A673 (cell line): ENCODE data around the gene BTBD9. TPM values are rescaled to one million over a fixed set of nuclear protein-coding genes. Genes with fewer than 3 reads are reported as not detected.

ENCODE experiments used
- BruUV-seq: library from RNA; stranded (reverse); fragments of 400-500 nt; replicated peaks from 2 replicates; lab custom pipeline; 2021; lab: Mats Ljungman, UMichigan
- CTCF ChIA-PET: fragments of 300-600 bp; sonication (Branson Sonifier 250); formaldehyde crosslinking; loops from one replicate; lab custom pipeline; 2022; ENCODE audit warnings: antibody characterized with exemption; lab: Charles Lee
- POLR2A ChIA-PET: fragments of 300-600 bp; sonication (Branson Sonifier 250); formaldehyde crosslinking; loops from one replicate; lab custom pipeline; 2022; ENCODE audit warnings: antibody characterized with exemption; ENCODE audit not compliant: low non-redundant PET; lab: Charles Lee
- DNase-seq: peaks from one replicate; pipeline ENCODE4 v3.0.0-alpha.2; 2015; ENCODE audit warnings: low spot score
- H3K27ac ChIP-seq: fragments of 200-600 bp; sonication (generic); 2 replicates; pipeline ENCODE4 v1.5.1; 2016; ENCODE audit warnings: mixed run types, low read depth, mild to moderate bottlenecking, mixed read lengths, antibody characterized with exemption, low read length; ENCODE audit not compliant: poor library complexity, severe bottlenecking
- H3K27me3 ChIP-seq: fragments of 200-600 bp; sonication (generic); replicated peaks from 2 replicates; pipeline ENCODE4 v1.6.1; 2017; ENCODE audit warnings: mixed run types, low read depth, mild to moderate bottlenecking, mixed read lengths, antibody characterized with exemption, low read length; ENCODE audit not compliant: insufficient read depth, poor library complexity
- H3K36me3 ChIP-seq: fragments of 200-600 bp; sonication (generic); 2 replicates; pipeline ENCODE4 v1.6.1; 2016; ENCODE audit warnings: mixed run types, mild to moderate bottlenecking, mixed read lengths, antibody characterized with exemption, low read length; ENCODE audit not compliant: insufficient read depth, poor library complexity, severe bottlenecking
- H3K4me1 ChIP-seq: fragments of 200-600 bp; sonication (generic); 2 replicates; pipeline ENCODE4 v1.6.1; 2017; ENCODE audit warnings: mixed run types, mild to moderate bottlenecking, mixed read lengths, antibody characterized with exemption, low read length; ENCODE audit not compliant: insufficient read depth, poor library complexity, severe bottlenecking
- H3K4me3 ChIP-seq: fragments of 200-600 bp; sonication (generic); 2 replicates; pipeline ENCODE4 v1.5.1; 2016; ENCODE audit warnings: low read depth, mixed run types, mild to moderate bottlenecking, mixed read lengths, low read length; ENCODE audit not compliant: poor library complexity, severe bottlenecking
- H3K9me3 ChIP-seq: fragments of 200-600 bp; sonication (generic); 2 replicates; pipeline ENCODE4 v1.6.1; 2016; ENCODE audit warnings: mixed run types, low read depth, mild to moderate bottlenecking, mixed read lengths, antibody characterized with exemption, low read length; ENCODE audit not compliant: poor library complexity, severe bottlenecking
- EZH2 ChIP-seq: fragments of 200-600 bp; sonication (generic); IDR thresholded peaks from 2 replicates; pipeline ENCODE4 v1.6.1; 2017; ENCODE audit warnings: borderline replicate concordance, low read depth, mild to moderate bottlenecking, mixed read lengths, antibody characterized with exemption, low read length; ENCODE audit not compliant: poor library complexity, severe bottlenecking
- intact Hi-C: fragments of 100-400 bp; cut with micrococcal nuclease; formaldehyde crosslinking; loops from one replicate; pipeline ENCODE4 v1.10.0; 2022; ENCODE audit not compliant: unreplicated experiment
- total RNA-seq: library from RNA; stranded (reverse); gene quantifications from 2 replicates; pipeline ENCODE4 v1.2.3, GENCODE V29; 2021
- TF ChIP-seq, protein P1 (sequence below): fragments of 300-800, 200-600 bp; sonication (generic); conservative IDR thresholded peaks from 2 replicates; pipeline ENCODE4 v1.5.1; 2017; ENCODE audit warnings: low read depth, mild to moderate bottlenecking, antibody characterized with exemption, low read length, moderate library complexity, mixed read lengths

Gene BTBD9
- total RNA-seq, 1 experiment from 2014 or later: 8.0 TPM

- intact Hi-C loops: no loop called here
- TF ChIP-seq EZH2: no peak
- TF ChIP-seq, protein P1, sequence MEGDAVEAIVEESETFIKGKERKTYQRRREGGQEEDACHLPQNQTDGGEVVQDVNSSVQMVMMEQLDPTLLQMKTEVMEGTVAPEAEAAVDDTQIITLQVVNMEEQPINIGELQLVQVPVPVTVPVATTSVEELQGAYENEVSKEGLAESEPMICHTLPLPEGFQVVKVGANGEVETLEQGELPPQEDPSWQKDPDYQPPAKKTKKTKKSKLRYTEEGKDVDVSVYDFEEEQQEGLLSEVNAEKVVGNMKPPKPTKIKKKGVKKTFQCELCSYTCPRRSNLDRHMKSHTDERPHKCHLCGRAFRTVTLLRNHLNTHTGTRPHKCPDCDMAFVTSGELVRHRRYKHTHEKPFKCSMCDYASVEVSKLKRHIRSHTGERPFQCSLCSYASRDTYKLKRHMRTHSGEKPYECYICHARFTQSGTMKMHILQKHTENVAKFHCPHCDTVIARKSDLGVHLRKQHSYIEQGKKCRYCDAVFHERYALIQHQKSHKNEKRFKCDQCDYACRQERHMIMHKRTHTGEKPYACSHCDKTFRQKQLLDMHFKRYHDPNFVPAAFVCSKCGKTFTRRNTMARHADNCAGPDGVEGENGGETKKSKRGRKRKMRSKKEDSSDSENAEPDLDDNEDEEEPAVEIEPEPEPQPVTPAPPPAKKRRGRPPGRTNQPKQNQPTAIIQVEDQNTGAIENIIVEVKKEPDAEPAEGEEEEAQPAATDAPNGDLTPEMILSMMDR: no peak
- Histone ChIP-seq H3K9me3 (no peaks in the 10 kb centered on the region), H3K4me1 (no peaks in the 10 kb centered on the region), H3K27me3 (no peaks in the 10 kb centered on the region), H3K4me3 (no peak overlapping the region), H3K36me3 (no peaks in the 10 kb centered on the region), H3K27ac (no peak overlapping the region)
- ChIA-PET CTCF (no interaction called here), POLR2A (no interaction called here)
- DNase-seq: no peak
- BruUV-seq: no TSS peak
Observed at GRCh38 chr6:38589367-38589720, 50.4 kb downstream of the BTBD9 start.

DNA sequence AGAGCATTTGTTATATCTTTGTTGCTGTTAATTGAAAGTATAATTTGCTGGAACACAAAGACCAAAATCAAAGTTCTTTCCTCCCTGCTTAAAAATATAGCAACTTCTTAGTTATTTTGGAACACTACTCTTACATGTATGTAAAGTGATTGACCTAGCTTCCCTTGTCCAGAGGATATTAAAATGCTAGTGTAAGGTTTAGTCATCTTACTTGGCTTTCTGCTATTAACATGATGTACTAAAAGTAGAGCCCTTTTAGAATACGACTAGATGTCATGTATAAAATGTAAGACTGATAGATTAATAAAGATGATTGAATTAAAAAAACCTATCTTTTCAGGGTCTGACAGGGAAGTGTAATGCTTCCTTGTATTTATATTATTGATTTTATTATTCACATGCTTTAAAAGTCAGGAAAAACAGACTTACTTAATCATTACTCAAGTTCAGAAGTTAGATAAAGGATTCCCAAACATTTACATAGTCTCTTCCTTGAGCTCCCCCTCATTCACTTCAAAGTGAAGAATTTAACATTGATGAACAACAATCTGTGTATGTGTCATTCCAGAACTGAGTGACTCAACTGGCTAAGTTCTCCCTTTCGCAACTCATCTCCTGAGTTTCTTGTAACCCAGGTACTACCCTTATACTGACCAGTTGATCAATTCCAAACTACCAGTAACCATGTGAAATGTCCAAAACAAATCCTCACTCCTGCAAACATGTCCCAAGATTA, 50.9 kb downstream of the BTBD9 start:
- ChIA-PET CTCF (no interaction called here), POLR2A (no interaction called here)
- no peak for DNase-seq
- no peaks in the 10 kb centered on the region for H3K27me3 ChIP-seq
- TF ChIP-seq, protein P1: no peak
- TF ChIP-seq EZH2: no peak
- intact Hi-C loops: no loop called here
- no peak overlapping the region for H3K27ac ChIP-seq
- no peak overlapping the region for H3K4me3 ChIP-seq
- no peaks in the 10 kb centered on the region for H3K36me3 ChIP-seq
- H3K9me3 ChIP-seq: no peaks in the 10 kb centered on the region
- H3K4me1 ChIP-seq: no peaks in the 10 kb centered on the region
- BruUV-seq: no TSS peak

GRCh38 chr6:38587766-38588362, 51.9 kb downstream of the BTBD9 start:
- no peak overlapping the region for H3K4me3 ChIP-seq
- ChIA-PET POLR2A (no interaction called here), CTCF (no interaction called here)
- H3K9me3 ChIP-seq: no peaks in the 10 kb centered on the region
- no TSS peak for BruUV-seq
- no peak for DNase-seq
- no peaks in the 10 kb centered on the region for H3K36me3 ChIP-seq
- no peaks in the 10 kb centered on the region for H3K27me3 ChIP-seq
- TF ChIP-seq, protein P1: no peak
- no peak for TF ChIP-seq EZH2
- H3K4me1 ChIP-seq: no peaks in the 10 kb centered on the region
- H3K27ac ChIP-seq: no peak overlapping the region
- intact Hi-C loops: no loop called here
